GM12878 (cell line): ENCODE results near the gene SLFN5. TPM values are rescaled to one million over a fixed set of nuclear protein-coding genes. Genes with fewer than 3 reads are reported as not detected.

Experiments
- ATAC-seq: fragments of 200-7000 bp; cut with Tn5 transposase; 3 replicates; pipeline ENCODE4 v1.9.1; 2020; ENCODE audit warnings: mild to moderate bottlenecking, moderate library complexity
- BruUV-seq: library from RNA; stranded (reverse); fragments of 400-500 nt; replicated peaks from 2 replicates; lab custom pipeline; 2021; lab: Mats Ljungman, UMichigan
- CTCF ChIA-PET: fragments of 300-600 bp; sonication (Branson Sonifier 250); formaldehyde crosslinking; extraction: SDS; loops from one replicate; lab custom pipeline; 2021; ENCODE audit warnings: inconsistent platforms; lab: Yijun Ruan, JAX
- POLR2A ChIA-PET: fragments of 350-600 bp; formaldehyde crosslinking; extraction: SDS; loops from one replicate; lab custom pipeline; 2021; ENCODE audit warnings: inconsistent platforms; lab: Charles Lee
- RAD21 ChIA-PET: fragments of 300-600 bp; sonication (Branson Sonifier 250); formaldehyde crosslinking; loops from one replicate; lab custom pipeline; 2023; ENCODE audit warnings: antibody characterized with exemption; ENCODE audit not compliant: unreplicated experiment; lab: Charles Lee
- SMC1A ChIA-PET: fragments of 300-600 bp; sonication (Branson Sonifier 250); formaldehyde crosslinking; loops from one replicate; lab custom pipeline; 2023; ENCODE audit not compliant: unreplicated experiment, uncharacterized antibody; lab: Charles Lee
- DNase-seq: peaks from one replicate; pipeline ENCODE4 v3.0.0-alpha.2; 2011; ENCODE audit warnings: low read depth, low spot score
- FAIRE-seq: peaks from 3 replicates; lab custom pipeline; 2011; peaks lifted over from hg19 to GRCh38; lab: Jason Lieb, UNC
- H2AFZ ChIP-seq: 2 replicates; pipeline ENCODE4 v1.6.0; 2011; ENCODE audit warnings: low read depth, low read length, control low read depth; ENCODE audit not compliant: control insufficient read depth
- H3K27ac ChIP-seq: 2 replicates; pipeline ENCODE4 v1.5.1; 2011; ENCODE audit warnings: control low read depth; ENCODE audit not compliant: control insufficient read depth, insufficient read depth
- H3K27me3 ChIP-seq, 2 experiments: replicated peaks in 1 of 2; 2 replicates each; pipeline versions ENCODE4 v1.6.0 to v1.6.1; 2011; ENCODE audit warnings: low read length in 1 of 2; ENCODE audit not compliant: control insufficient read depth in 2 of 2, insufficient read depth in 2 of 2
- H3K36me3 ChIP-seq, 2 experiments: 2 replicates each; pipeline ENCODE4 v1.5.1; 2011; ENCODE audit warnings: low read length in 1 of 2; ENCODE audit not compliant: control insufficient read depth in 2 of 2, insufficient read depth in 2 of 2
- H3K4me1 ChIP-seq: 2 replicates; pipeline ENCODE4 v1.6.1; 2011; ENCODE audit warnings: mild to moderate bottlenecking, low read length, moderate library complexity, mixed read lengths; ENCODE audit not compliant: control insufficient read depth, insufficient read depth
- H3K4me2 ChIP-seq: 2 replicates; pipeline ENCODE4 v1.6.0; 2011; ENCODE audit warnings: control low read depth; ENCODE audit not compliant: control insufficient read depth, insufficient read depth
- H3K4me3 ChIP-seq: fragments of 200-600 bp; sonication (generic); 2 replicates; pipeline ENCODE4 v1.5.1; 2016
- H3K79me2 ChIP-seq: 2 replicates; pipeline ENCODE4 v1.6.0; 2011; ENCODE audit warnings: low read length; ENCODE audit not compliant: control insufficient read depth, insufficient read depth
- H3K9ac ChIP-seq: 2 replicates; pipeline ENCODE4 v1.8.0; 2011; ENCODE audit warnings: low read length, control low read depth, mixed read lengths; ENCODE audit not compliant: control insufficient read depth, insufficient read depth
- H3K9me3 ChIP-seq: replicated peaks from 3 replicates; pipeline ENCODE4 v1.5.1; 2011; ENCODE audit warnings: mild to moderate bottlenecking, low read length; ENCODE audit not compliant: control insufficient read depth, insufficient read depth
- H4K20me1 ChIP-seq: 2 replicates; pipeline ENCODE4 v1.6.0; 2011; ENCODE audit not compliant: control insufficient read depth, insufficient read depth
- RAD51 ChIP-seq: fragments of 450-650 bp; IDR thresholded peaks from 2 replicates; pipeline ENCODE4 v1.6.1; 2016; ENCODE audit warnings: moderate library complexity, mild to moderate bottlenecking, inconsistent platforms
- SMARCA5 ChIP-seq: fragments of 450-650 bp; IDR thresholded peaks from 2 replicates; pipeline ENCODE4 v1.6.1; 2017; ENCODE audit warnings: mild to moderate bottlenecking
- WGBS: methylation state at CpG from one replicate; pipeline ENCODE4 v1.1.6; 2016; ENCODE audit warnings: low lambda C conversion rate; ENCODE audit not compliant: insufficient replicate concordance, insufficient coverage; ENCODE audit errors: missing lambda C conversion rate; 5-methylcytosine and 5-hydroxymethylcytosine counted together
- in situ Hi-C: fragments of 300-500 bp; cut with MboI; formaldehyde crosslinking; loops from 9 replicates; pipeline ENCODE4 v1.14.3; 2018; ENCODE audit warnings: mixed read lengths
- intact Hi-C: fragments of 100-400 bp; cut with micrococcal nuclease; formaldehyde crosslinking; loops from one replicate; pipeline ENCODE4 v1.14.2; 2022; ENCODE audit not compliant: unreplicated experiment
- polyA plus RNA-seq, 11 experiments: library from polyadenylated mRNA; depleted of rRNA in 4 of 11; unstranded in 6 of 11; stranded (reverse) in 5 of 11; fragments of >200 nt; fragmentation: Nextera tagmentation in 4 of 11; fragmentation: Illumina TruSeq in 1 of 11; extraction: Ambion mirVana in 4 of 11; extraction: Trizol in 1 of 11; gene quantifications; 1 replicate in 1 of 11; 2 replicates in 10 of 11; pipeline versions ENCODE4 v1.2.1 to v1.2.3, GENCODE V29; 2011 to 2016; ENCODE audit warnings: inconsistent platforms in 2 of 11, missing spikeins in 2 of 11, low read depth in 1 of 11
- total RNA-seq, 4 experiments: library from RNA; depleted of rRNA in 3 of 4; stranded (reverse); fragments of >200 nt in 3 of 4; fragmentation: Illumina TruSeq in 1 of 4; extraction: Trizol in 1 of 4; gene quantifications; 2 replicates each; pipeline versions ENCODE4 v1.2.1 to v1.2.3, GENCODE V29; 2013 to 2021
- TF ChIP-seq, protein P1 (sequence below): fragments of 450-650 bp; IDR thresholded peaks from 2 replicates; pipeline ENCODE4 v1.6.1; 2016; ENCODE audit warnings: mild to moderate bottlenecking
- TF ChIP-seq, protein P2 (sequence below): IDR thresholded peaks from 2 replicates; pipeline ENCODE4 v1.6.1; 2012; ENCODE audit warnings: low read depth, low read length, improper control_type of control experiment

Gene SLFN5
- total and polyA plus RNA-seq, 10 of the 15 experiments (the other 5 are each of a cell fraction or from before 2014, with no cell fraction given), result 0.19 to 2.1 (median 1.3) TPM

DNA sequence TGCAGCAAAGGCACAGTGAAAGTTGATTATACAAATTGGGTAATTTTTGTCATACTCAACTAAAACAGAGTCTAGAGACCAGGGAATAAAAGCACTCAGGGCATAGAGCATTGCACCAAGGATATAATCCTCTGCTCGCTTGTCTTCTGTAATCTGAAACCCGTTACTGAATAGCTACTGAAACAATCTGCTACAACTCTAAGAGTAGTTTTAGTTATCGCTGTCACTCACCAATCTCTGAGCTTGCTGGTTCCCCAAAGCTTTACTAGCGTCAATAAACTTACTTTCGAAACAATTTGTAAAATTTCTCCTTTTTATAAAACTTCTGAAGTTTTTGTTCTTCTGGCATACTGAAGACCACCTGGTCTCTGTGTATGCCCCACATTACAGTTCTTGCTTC is 25.8 kb upstream of the SLFN5 start (continued):
- TF ChIP-seq, protein P1, sequence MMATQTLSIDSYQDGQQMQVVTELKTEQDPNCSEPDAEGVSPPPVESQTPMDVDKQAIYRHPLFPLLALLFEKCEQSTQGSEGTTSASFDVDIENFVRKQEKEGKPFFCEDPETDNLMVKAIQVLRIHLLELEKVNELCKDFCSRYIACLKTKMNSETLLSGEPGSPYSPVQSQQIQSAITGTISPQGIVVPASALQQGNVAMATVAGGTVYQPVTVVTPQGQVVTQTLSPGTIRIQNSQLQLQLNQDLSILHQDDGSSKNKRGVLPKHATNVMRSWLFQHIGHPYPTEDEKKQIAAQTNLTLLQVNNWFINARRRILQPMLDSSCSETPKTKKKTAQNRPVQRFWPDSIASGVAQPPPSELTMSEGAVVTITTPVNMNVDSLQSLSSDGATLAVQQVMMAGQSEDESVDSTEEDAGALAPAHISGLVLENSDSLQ, result no peak

DNA sequence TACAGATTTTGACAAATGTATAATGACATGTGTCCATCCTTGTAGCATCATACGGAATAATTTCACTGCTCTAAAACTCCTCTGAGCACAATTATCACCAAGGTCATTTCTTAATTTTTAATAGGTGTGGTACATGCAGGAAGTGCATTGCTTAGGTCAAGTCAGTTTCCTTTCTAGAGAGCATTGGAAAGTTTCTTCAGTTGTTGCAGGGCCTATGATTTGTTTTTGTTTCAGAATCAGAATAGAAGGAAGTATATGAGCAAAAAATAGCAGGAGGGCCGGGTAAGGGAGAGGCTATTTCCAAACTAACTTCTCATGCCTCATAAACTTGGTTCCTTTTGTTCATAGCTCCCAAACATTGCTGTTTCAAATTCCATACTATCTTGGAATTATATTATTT is 24.0 kb upstream of the SLFN5 start:
- RAD21 ChIA-PET, result no interaction called here
- CTCF ChIA-PET, result no interaction called here

More for the DNA sequence above, 24.0 kb upstream of the SLFN5 start:
- DNase-seq (no peak), FAIRE-seq (no peak), ATAC-seq (no peak)
- SMC1A ChIA-PET, result interaction anchor here (1.6 kb wide), 1 partner anchor 94 kb away, joined by 3 read pairs; no protein-coding TSS in a partner anchor
- Histone ChIP-seq H3K27ac (no peak overlapping the region), H3K79me2 (no peaks in the 10 kb centered on the region), H3K9ac (no peak overlapping the region), H3K4me3 (no peak overlapping the region), H3K27me3 (no peaks in the 10 kb centered on the region; a peak in 1 of 4 replicates), H3K4me2 (no peak overlapping the region), H4K20me1 (no peaks in the 10 kb centered on the region), H2AFZ (no peak overlapping the region), H3K4me1 (no peaks in the 10 kb centered on the region), H3K36me3 (no peaks in the 10 kb centered on the region), H3K9me3 (no peaks in the 10 kb centered on the region; the same call in 2 of the 3 replicates)
- no TSS peak for BruUV-seq
- WGBS, result 46% methylated on average over 2 of the region's 2 CpGs
- no peak for TF ChIP-seq SMARCA5
- TF ChIP-seq, protein P2, sequence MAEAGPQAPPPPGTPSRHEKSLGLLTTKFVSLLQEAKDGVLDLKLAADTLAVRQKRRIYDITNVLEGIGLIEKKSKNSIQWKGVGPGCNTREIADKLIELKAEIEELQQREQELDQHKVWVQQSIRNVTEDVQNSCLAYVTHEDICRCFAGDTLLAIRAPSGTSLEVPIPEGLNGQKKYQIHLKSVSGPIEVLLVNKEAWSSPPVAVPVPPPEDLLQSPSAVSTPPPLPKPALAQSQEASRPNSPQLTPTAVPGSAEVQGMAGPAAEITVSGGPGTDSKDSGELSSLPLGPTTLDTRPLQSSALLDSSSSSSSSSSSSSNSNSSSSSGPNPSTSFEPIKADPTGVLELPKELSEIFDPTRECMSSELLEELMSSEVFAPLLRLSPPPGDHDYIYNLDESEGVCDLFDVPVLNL, result no peak
- TF ChIP-seq RAD51, result no peak
- POLR2A ChIA-PET, result no interaction called here
- in situ Hi-C loops, result no loop called here
- intact Hi-C loops, result no loop called here
